Vagina (tissue), 2 donors: ENCODE results near the gene UROC1.

Source experiments
- CTCF ChIP-seq, 3 experiments: fragments of 450-650 bp in 2 of 3; fragments of 200-600 bp in 1 of 3; sonication (generic) in 1 of 3; IDR thresholded peaks; one replicate each; pipeline ENCODE4 v1.5.1; 2017 to 2019; ENCODE audit warnings: antibody characterized with exemption in 3 of 3, mild to moderate bottlenecking in 2 of 3, moderate library complexity in 2 of 3
- POLR2A ChIP-seq, 2 donors: fragments of 450-650 bp; IDR thresholded peaks; one replicate each; pipeline ENCODE4 v1.6.1; 2017; ENCODE audit warnings: antibody characterized with exemption in 2 of 2, mild to moderate bottlenecking in 2 of 2, moderate library complexity in 2 of 2
- POLR2AphosphoS5 ChIP-seq, 2 donors: sonication (generic); formaldehyde crosslinking; IDR thresholded peaks; one replicate each; pipeline ENCODE4 v1.9.0; 2017; ENCODE audit warnings: antibody characterized with exemption in 2 of 2, mild to moderate bottlenecking in 2 of 2, low read depth in 1 of 2; ENCODE audit not compliant: insufficient read depth in 1 of 2

GRCh38 chr3:126495786-126496185 lies 21.8 kb downstream of the UROC1 start:
- TF ChIP-seq POLR2A (IDR thresholded peaks at IDR 0.05): no peak
- no peak for TF ChIP-seq CTCF (IDR thresholded peaks at IDR 0.05)
- no peak for TF ChIP-seq POLR2AphosphoS5 (IDR thresholded peaks at IDR 0.05; ENCODE audit: insufficient read depth in 1 of 2, low read depth in 1 of 2)
